Measurements from ENCODE around the gene NEB.

DNA sequence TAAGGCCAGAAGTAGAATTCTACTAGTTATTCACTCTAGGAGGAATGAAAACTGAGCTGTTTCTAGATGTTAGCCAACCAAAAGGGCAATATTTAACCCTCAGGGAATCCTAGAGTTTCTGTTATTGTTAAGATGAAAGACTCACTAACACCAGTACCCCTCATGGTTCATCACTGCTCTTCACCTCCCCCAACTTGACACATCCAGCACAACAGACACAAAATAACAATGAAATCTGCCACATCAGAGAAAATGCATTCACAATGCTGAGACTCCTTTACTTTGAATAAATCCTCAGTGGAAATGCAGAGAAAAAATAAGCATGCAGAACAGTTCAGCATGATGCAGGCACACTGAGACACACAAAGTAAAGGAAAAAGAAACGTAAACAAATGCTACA, 213.3 kb downstream of the NEB start:
- no peak for TF ChIP-seq EP300 (IDR thresholded peaks at IDR 0.05)
- TF ChIP-seq, protein P1, sequence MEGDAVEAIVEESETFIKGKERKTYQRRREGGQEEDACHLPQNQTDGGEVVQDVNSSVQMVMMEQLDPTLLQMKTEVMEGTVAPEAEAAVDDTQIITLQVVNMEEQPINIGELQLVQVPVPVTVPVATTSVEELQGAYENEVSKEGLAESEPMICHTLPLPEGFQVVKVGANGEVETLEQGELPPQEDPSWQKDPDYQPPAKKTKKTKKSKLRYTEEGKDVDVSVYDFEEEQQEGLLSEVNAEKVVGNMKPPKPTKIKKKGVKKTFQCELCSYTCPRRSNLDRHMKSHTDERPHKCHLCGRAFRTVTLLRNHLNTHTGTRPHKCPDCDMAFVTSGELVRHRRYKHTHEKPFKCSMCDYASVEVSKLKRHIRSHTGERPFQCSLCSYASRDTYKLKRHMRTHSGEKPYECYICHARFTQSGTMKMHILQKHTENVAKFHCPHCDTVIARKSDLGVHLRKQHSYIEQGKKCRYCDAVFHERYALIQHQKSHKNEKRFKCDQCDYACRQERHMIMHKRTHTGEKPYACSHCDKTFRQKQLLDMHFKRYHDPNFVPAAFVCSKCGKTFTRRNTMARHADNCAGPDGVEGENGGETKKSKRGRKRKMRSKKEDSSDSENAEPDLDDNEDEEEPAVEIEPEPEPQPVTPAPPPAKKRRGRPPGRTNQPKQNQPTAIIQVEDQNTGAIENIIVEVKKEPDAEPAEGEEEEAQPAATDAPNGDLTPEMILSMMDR (IDR thresholded peaks at IDR 0.05): no peak
- TF ChIP-seq POLR2A (IDR thresholded peaks at IDR 0.05): no peak
